ENCODE measurements around the gene ZIK1. TPM values are rescaled to one million over a fixed set of nuclear protein-coding genes. Genes with fewer than 3 reads are reported as not detected.

Gene ZIK1
- polyA plus RNA-seq, 1 experiment: 4.5 TPM

- peak; percentile 21; the same call in 1 of the 2 replicates for TF ChIP-seq CTCF (IDR thresholded peaks at IDR 0.05; ENCODE audit: low read depth, low read length)
- ChIA-PET CTCF (no interaction called here), POLR2A (no interaction called here)
- no peak overlapping the region for H3K27ac ChIP-seq (ENCODE audit: low read depth, low read length)
- peak overlapping the region; percentile 98 for H3K4me3 ChIP-seq (ENCODE audit: low read depth, low read length)
- no peaks in the 10 kb centered on the region for H3K27me3 ChIP-seq (ENCODE audit: control insufficient read depth, insufficient read depth, low read length)
- peaks cover 34% of the 10 kb centered on the region for H3K9me3 ChIP-seq (ENCODE audit: control insufficient read depth, insufficient read depth, low read length)
- no peak for DNase-seq (ENCODE audit: low read depth, low spot score)
Observed at GRCh38 chr19:57558525-57558924, 25.4 kb upstream of the ZIK1 start.

DNA sequence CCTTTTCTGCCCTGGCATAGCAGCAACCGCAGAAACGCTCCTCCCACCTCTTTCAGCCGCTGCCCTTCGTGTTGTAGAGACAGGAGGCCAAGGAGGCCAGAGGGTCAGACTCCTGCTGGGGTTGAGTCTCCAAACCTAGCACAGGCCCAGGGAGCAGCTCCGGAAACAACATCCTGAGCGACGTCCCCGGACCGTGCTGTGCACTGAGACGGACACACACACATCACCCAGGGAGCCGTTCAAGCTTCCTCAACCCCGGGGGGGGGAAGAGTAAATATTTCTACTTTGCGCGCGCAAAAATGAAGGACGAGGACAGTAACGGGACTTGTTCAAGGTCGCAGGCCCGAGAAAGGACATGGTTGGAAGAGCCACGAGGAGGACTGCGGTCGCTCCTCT lies 24.9 kb upstream of the ZIK1 start:
- TF ChIP-seq CTCF (IDR thresholded peaks at IDR 0.05; ENCODE audit: low read depth, low read length): no peak
- no peak for DNase-seq (ENCODE audit: low read depth, low spot score)
- ChIA-PET CTCF (no interaction called here), POLR2A (interaction anchor here (0.6 kb wide), 1 partner anchor 260 kb away, joined by 3 read pairs; no protein-coding TSS in a partner anchor)
- peaks cover 32% of the 10 kb centered on the region for H3K9me3 ChIP-seq (ENCODE audit: control insufficient read depth, insufficient read depth, low read length)
- H3K27ac ChIP-seq (ENCODE audit: low read depth, low read length): no peak overlapping the region
- H3K4me3 ChIP-seq (ENCODE audit: low read depth, low read length): peak overlapping the region; percentile 98
- no peaks in the 10 kb centered on the region for H3K27me3 ChIP-seq (ENCODE audit: control insufficient read depth, insufficient read depth, low read length)

GRCh38 chr19:57559404-57560025 lies 24.4 kb upstream of the ZIK1 start, which contains the start of gene ZNF550:
Gene ZNF550, minus strand, starts transcription at chr19:57559863. Its CDS starts 181 bp downstream, at chr19:57559682.
- Histone ChIP-seq H3K27me3 (ENCODE audit: control insufficient read depth, insufficient read depth, low read length) (no peaks in the 10 kb centered on the region), H3K4me3 (ENCODE audit: low read depth, low read length) (peak within 1 kb of the TSS; percentile 98), H3K9me3 (ENCODE audit: control insufficient read depth, insufficient read depth, low read length) (peaks cover 32% of the 10 kb centered on the region), H3K27ac (ENCODE audit: low read depth, low read length) (peak within 1 kb of the TSS; percentile 81)
- ChIA-PET CTCF (no interaction called here), POLR2A (interaction anchor here (0.6 kb wide), 2 partner anchors 211 to 260 kb away, joined by 3 to 4 read pairs; no protein-coding TSS in a partner anchor)
- DNase-seq (ENCODE audit: low read depth, low spot score): peak; percentile 53
- no peak for TF ChIP-seq CTCF (IDR thresholded peaks at IDR 0.05; ENCODE audit: low read depth, low read length)

DNA sequence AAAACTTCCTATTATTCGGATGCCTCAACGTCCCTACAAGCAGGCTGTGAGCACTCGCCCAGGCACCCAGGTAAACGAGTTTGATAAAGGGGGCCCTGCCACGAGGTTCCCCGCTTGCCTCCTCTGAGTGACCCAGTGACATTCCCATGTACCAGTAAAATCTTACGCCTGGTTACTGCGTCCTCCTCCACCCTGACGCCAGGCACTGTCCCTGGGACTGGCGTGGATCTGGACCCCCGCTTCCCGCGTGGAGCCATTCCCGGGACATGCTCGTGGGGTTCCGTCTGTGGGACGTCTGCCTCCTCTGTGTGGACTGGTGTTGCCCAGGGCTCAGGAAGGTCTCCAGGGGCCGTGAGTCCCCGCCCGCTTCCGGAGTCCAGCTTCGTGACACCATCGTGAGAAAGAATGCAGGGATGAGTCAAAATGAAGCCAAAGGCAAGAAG lies 23.9 kb upstream of the ZIK1 start:
- POLR2A ChIA-PET: interaction anchor here (0.6 kb wide), 2 partner anchors 210 to 830 kb away, joined by 3 to 4 read pairs; no protein-coding TSS in a partner anchor
- Histone ChIP-seq H3K9me3 (ENCODE audit: control insufficient read depth, insufficient read depth, low read length) (peaks cover 30% of the 10 kb centered on the region), H3K27me3 (ENCODE audit: control insufficient read depth, insufficient read depth, low read length) (no peaks in the 10 kb centered on the region), H3K4me3 (ENCODE audit: low read depth, low read length) (peak overlapping the region; percentile 98), H3K27ac (ENCODE audit: low read depth, low read length) (peak overlapping the region; percentile 81)
- TF ChIP-seq CTCF (IDR thresholded peaks at IDR 0.05; ENCODE audit: low read depth, low read length): no peak
- CTCF ChIA-PET: no interaction called here
- peak; percentile 16 for DNase-seq (ENCODE audit: low read depth, low spot score)

DNA sequence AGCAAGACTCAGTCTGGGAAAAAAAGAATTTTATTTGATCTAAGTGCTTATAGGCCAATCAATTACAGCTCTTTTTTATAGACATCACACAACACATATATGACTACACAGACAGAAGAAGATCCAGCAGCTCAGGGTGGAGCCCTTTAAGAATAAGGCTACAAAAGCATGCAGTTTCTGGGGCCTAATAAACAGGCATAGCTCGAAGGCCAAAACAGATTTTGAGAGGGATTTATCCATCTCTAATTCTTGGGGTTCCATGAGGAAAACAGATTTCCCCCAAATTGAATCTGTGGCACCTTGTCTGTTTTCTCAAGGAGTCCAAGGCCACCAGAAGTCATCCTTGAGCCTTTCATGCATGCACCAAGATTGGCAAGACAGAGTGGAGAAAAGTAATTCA lies 20.4 kb upstream of the ZIK1 start:
- Histone ChIP-seq H3K9me3 (ENCODE audit: control insufficient read depth, insufficient read depth, low read length) (peaks cover 46% of the 10 kb centered on the region), H3K27ac (ENCODE audit: low read depth, low read length) (no peak overlapping the region), H3K27me3 (ENCODE audit: control insufficient read depth, insufficient read depth, low read length) (no peaks in the 10 kb centered on the region), H3K4me3 (ENCODE audit: low read depth, low read length) (no peak overlapping the region)
- no peak for TF ChIP-seq CTCF (IDR thresholded peaks at IDR 0.05; ENCODE audit: low read depth, low read length)
- DNase-seq (ENCODE audit: low read depth, low spot score): no peak
- POLR2A ChIA-PET: no interaction called here
- CTCF ChIA-PET: no interaction called here
